MM.1S (cell line): ENCODE data around the gene CELF2.

Experiments
- DNase-seq: peaks from one replicate; pipeline ENCODE4 v3.0.0-alpha.2; 2015
- H2AFZ ChIP-seq: fragments of 300-600 bp; sonication (generic); 2 replicates; pipeline ENCODE4 v1.6.0; 2016; ENCODE audit warnings: antibody characterized with exemption, low read length
- H3F3A ChIP-seq: fragments of 300-600 bp; sonication (generic); 2 replicates; pipeline ENCODE4 v1.6.1; 2016; ENCODE audit warnings: mild to moderate bottlenecking, antibody characterized with exemption, low read length, moderate library complexity, mixed read lengths; ENCODE audit not compliant: insufficient read depth
- H3K27ac ChIP-seq: fragments of 300-600 bp; sonication (generic); 2 replicates; pipeline ENCODE4 v1.5.1; 2016; ENCODE audit warnings: mild to moderate bottlenecking, low read length
- H3K27me3 ChIP-seq: fragments of 300-600 bp; sonication (generic); replicated peaks from 2 replicates; pipeline ENCODE4 v1.6.0; 2016; ENCODE audit warnings: low read length; ENCODE audit not compliant: insufficient read depth
- H3K36me3 ChIP-seq: fragments of 300-600 bp; sonication (generic); replicated peaks from 2 replicates; pipeline ENCODE4 v1.6.1; 2016; ENCODE audit warnings: mild to moderate bottlenecking, low read length, mixed read lengths; ENCODE audit not compliant: insufficient read depth
- H3K4me1 ChIP-seq: fragments of 300-600 bp; sonication (generic); 2 replicates; pipeline ENCODE4 v1.6.1; 2016; ENCODE audit warnings: low read length, mixed read lengths
- H3K4me2 ChIP-seq: fragments of 300-600 bp; sonication (generic); 2 replicates; pipeline ENCODE4 v1.6.0; 2016; ENCODE audit warnings: low read depth, low read length
- H3K4me3 ChIP-seq: fragments of 300-600 bp; sonication (generic); 2 replicates; pipeline ENCODE4 v1.5.1; 2016; ENCODE audit warnings: low read length, mixed read lengths
- H3K79me2 ChIP-seq: fragments of 300-600 bp; sonication (generic); 2 replicates; pipeline ENCODE4 v1.6.1; 2016; ENCODE audit warnings: mixed run types, low read length, mixed read lengths
- H3K9ac ChIP-seq: fragments of 300-600 bp; sonication (generic); 2 replicates; pipeline ENCODE4 v1.6.1; 2016; ENCODE audit warnings: low read length, mixed read lengths
- H3K9me2 ChIP-seq: fragments of 300-600 bp; sonication (generic); replicated peaks from 2 replicates; pipeline ENCODE4 v1.6.1; 2016; ENCODE audit warnings: mild to moderate bottlenecking, low read length, mixed read lengths; ENCODE audit not compliant: insufficient read depth
- H3K9me3 ChIP-seq: fragments of 300-600 bp; sonication (generic); replicated peaks from 2 replicates; pipeline ENCODE4 v1.6.1; 2016; ENCODE audit warnings: mild to moderate bottlenecking, low read length, mixed read lengths; ENCODE audit not compliant: insufficient read depth
- H4K20me1 ChIP-seq: fragments of 300-600 bp; sonication (generic); 2 replicates; pipeline ENCODE4 v1.6.1; 2016; ENCODE audit warnings: mild to moderate bottlenecking, low read length, moderate library complexity, mixed read lengths; ENCODE audit not compliant: insufficient read depth
- CTCF ChIP-seq: fragments of 300-600 bp; sonication (generic); IDR thresholded peaks from 2 replicates; pipeline ENCODE4 v1.5.1; 2016; ENCODE audit warnings: antibody characterized with exemption, low read length, mixed read lengths
- EZH2 ChIP-seq: fragments of 300-600 bp; sonication (generic); optimal IDR thresholded peaks from 2 replicates; pipeline ENCODE3; 2017; ENCODE audit warnings: low read depth, mild to moderate bottlenecking, antibody characterized with exemption, low read length, mixed read lengths
- EZH2phosphoT487 ChIP-seq: fragments of 300-600 bp; sonication (generic); IDR thresholded peaks from 2 replicates; pipeline ENCODE4 v1.6.1; 2018; ENCODE audit warnings: antibody characterized with exemption, low read length

The CELF2 gene

GRCh38 chr10:11048707-11049278, 31.1 kb downstream of the CELF2 start:
- Histone ChIP-seq H4K20me1 (no peaks in the 10 kb centered on the region), H3K9ac (no peak overlapping the region), H2AFZ (no peak overlapping the region), H3K27ac (no peak overlapping the region), H3K4me2 (no peak overlapping the region), H3K9me2 (no peaks in the 10 kb centered on the region), H3K27me3 (no peaks in the 10 kb centered on the region), H3K4me1 (no peaks in the 10 kb centered on the region), H3K4me3 (no peak overlapping the region), H3K79me2 (peaks cover 97% of the 10 kb centered on the region), H3F3A (no peaks in the 10 kb centered on the region), H3K36me3 (no peaks in the 10 kb centered on the region), H3K9me3 (no peaks in the 10 kb centered on the region)
- no peak for DNase-seq
- TF ChIP-seq CTCF, result no peak

DNA sequence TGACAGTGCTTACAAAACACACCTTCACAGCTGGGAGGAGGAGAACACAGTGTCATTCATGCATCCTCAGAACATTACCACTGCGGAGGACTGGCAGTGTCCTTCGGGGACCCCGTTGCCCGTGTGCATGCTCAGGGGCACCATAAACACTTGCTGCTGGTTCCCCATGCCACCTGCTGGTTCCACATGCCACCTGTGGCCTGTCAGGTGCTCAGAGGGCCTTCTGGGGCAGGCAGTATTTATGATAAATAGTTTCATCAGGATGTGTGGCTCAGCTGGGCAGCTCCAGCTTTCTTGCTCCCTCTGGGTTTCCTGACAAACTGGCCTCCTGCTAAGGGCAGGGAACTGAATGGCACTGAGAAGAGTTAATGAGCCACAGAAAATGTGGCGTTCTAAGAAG, 32.1 kb downstream of the CELF2 start:
- H3K27me3 ChIP-seq, result no peaks in the 10 kb centered on the region
- no peaks in the 10 kb centered on the region for H3K36me3 ChIP-seq
- no peak overlapping the region for H3K27ac ChIP-seq
- no peaks in the 10 kb centered on the region for H3K9me2 ChIP-seq
- H3K4me2 ChIP-seq, result no peak overlapping the region
- no peak for DNase-seq
- no peaks in the 10 kb centered on the region for H4K20me1 ChIP-seq
- no peaks in the 10 kb centered on the region for H3K4me1 ChIP-seq
- peaks cover 97% of the 10 kb centered on the region for H3K79me2 ChIP-seq
- TF ChIP-seq EZH2 (no peak), EZH2phosphoT487 (no peak), CTCF (no peak)
- H3K4me3 ChIP-seq, result no peak overlapping the region
- no peak overlapping the region for H2AFZ ChIP-seq
- no peaks in the 10 kb centered on the region for H3F3A ChIP-seq
- no peaks in the 10 kb centered on the region for H3K9me3 ChIP-seq
- H3K9ac ChIP-seq, result no peak overlapping the region

DNA sequence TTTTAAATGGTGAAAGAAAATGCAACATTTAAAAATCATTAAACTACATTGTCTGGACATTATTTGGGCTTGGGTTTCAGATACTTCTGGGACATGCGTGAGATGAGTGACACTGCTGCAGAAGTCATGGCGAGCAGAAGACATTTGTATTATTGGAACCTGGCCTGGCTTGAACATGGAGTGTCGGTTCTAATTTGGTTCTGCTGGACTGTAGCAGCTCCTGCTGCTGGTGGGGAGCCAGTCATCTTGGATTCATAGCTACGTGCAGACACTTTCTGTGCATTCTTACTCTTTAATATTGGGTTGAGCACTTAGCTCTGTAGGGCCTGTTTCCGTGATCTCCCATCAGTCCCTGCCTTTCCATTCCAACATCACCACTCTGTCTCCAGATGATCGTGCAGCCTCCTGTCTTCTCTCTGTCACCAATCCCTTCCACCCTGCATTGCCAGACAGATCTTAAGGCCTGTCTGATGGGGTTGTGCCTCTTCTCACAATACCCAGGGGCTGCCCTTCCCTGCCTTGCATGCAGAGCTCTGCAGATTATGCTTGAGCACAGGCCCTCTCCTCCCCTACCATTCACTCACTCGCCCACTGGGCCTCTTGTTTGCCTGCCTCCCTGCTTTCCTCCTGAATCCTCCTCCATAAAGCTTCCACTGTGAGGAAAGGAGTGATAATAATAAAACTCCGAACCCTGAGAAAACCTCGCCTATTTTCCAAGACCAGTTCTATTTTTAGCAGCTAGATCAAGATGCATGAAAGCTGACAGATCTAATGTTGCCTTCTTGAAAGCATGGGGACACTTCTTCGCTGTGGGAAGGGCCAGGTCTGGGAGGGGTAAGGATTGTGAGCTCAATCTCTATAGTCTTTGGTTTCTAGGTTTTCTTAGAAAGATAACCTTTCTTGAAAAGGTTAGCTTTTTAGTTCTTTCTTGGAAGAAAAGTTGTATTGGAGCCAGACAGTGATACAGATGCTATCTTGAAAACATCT, 32.9 kb downstream of the CELF2 start:
- H2AFZ ChIP-seq, result no peak overlapping the region
- no peak for DNase-seq
- H3K79me2 ChIP-seq, result peaks cover 97% of the 10 kb centered on the region
- H3K9ac ChIP-seq, result no peak overlapping the region
- H3F3A ChIP-seq, result no peaks in the 10 kb centered on the region
- no peak overlapping the region for H3K4me2 ChIP-seq
- no peaks in the 10 kb centered on the region for H3K27me3 ChIP-seq
- TF ChIP-seq CTCF (no peak), EZH2 (no peak), EZH2phosphoT487 (no peak)
- H3K4me1 ChIP-seq, result no peaks in the 10 kb centered on the region
- H3K4me3 ChIP-seq, result no peak overlapping the region
- H4K20me1 ChIP-seq, result no peaks in the 10 kb centered on the region
- no peaks in the 10 kb centered on the region for H3K9me3 ChIP-seq
- no peaks in the 10 kb centered on the region for H3K9me2 ChIP-seq
- H3K27ac ChIP-seq, result no peak overlapping the region
- no peaks in the 10 kb centered on the region for H3K36me3 ChIP-seq
